Measurements from ENCODE around the gene E2F6. TPM values are rescaled to one million over a fixed set of nuclear protein-coding genes. Genes with fewer than 3 reads are reported as not detected.
A peak's percentile ranks its signal among the peaks of the same experiment; 100 is the strongest.

Gene E2F6
- total and polyA plus RNA-seq, 9 of the 15 experiments (the other 6 are each of a cell fraction or from before 2014, with no cell fraction given), result 13.6 to 33.9 (median 26.1) TPM

- FAIRE-seq, result no peak
- H2AFZ ChIP-seq (ENCODE audit: low read depth, low read length), result no peak overlapping the region
- peaks cover 0 to 12% of the 10 kb centered on the region in 2 experiments; a peak in 2 of 5 replicates for H3K4me1 ChIP-seq (replicated peaks in 1 of 2; ENCODE audit: control insufficient read depth in 2 of 2, insufficient read depth in 2 of 2, low read length in 2 of 2)
- 95% methylated on average over 6 of the region's 6 CpGs for WGBS (ENCODE audit: insufficient coverage, low coverage, missing lambda C conversion rate)
- no peaks in the 10 kb centered on the region for H3K9me3 ChIP-seq (replicated peaks; ENCODE audit: control insufficient read depth, insufficient read depth, low read depth, low read length)
- BruUV-seq (replicated peaks), result no TSS peak
- H4K20me1 ChIP-seq (replicated peaks; ENCODE audit: control insufficient read depth, insufficient read depth, low read length), result peaks cover 5% of the 10 kb centered on the region; the same call in 1 of the 2 replicates
- DNase-seq (ENCODE audit: extremely low read depth in 1 of 4, low spot score in 3 of 4), result no peak
- no peak for ATAC-seq
- TF ChIP-seq PBX2 (CRISPR knock-in tag; IDR thresholded peaks at IDR 0.05; ENCODE audit: low read depth) (no peak), PBX2 (tag; conservative IDR thresholded peaks at IDR 0.05; ENCODE audit: low read depth) (no peak), CEBPB (tag; IDR thresholded peaks at IDR 0.05) (peak; percentile 46; the same call in 1 of the 2 replicates), GTF2B (IDR thresholded peaks at IDR 0.05; ENCODE audit: extremely low read depth, insufficient read length) (no peak)
- H3K27ac ChIP-seq (ENCODE audit: extremely low read depth, low read depth, low read length), result no peak overlapping the region
- ChIA-PET POLR2A (no interaction called here), CTCF (ENCODE audit: low intra/inter-chr PET ratio) (no interaction called here)
- no peak overlapping the region for H3K4me3 ChIP-seq
- peaks cover 87% of the 10 kb centered on the region for H3K36me3 ChIP-seq (ENCODE audit: control insufficient read depth, insufficient read depth, low read length)
- no peak overlapping the region for H3K4me2 ChIP-seq (ENCODE audit: insufficient read depth, low read length)
- no peak overlapping the region for H3K9ac ChIP-seq (ENCODE audit: insufficient read depth in 1 of 2, low read depth in 2 of 2, low read length in 2 of 2)
- peaks cover 50% of the 10 kb centered on the region for H3K79me2 ChIP-seq (ENCODE audit: control insufficient read depth, insufficient read depth, low read length)
- in situ Hi-C loops (cut with MboI) (no loop called here), intact Hi-C loops (cut with micrococcal nuclease) (no loop called here)
- H3K27me3 ChIP-seq (ENCODE audit: control insufficient read depth in 2 of 2, insufficient read depth in 2 of 2, low read length in 2 of 2), result no peaks in the 10 kb centered on the region
- no peaks in the 10 kb centered on the region for H3K9me1 ChIP-seq (ENCODE audit: control insufficient read depth, insufficient read depth, low read length)
These were observed 11.1 kb downstream of the E2F6 start for GRCh38 chr2:11454824-11455223.

All from K562 (cell line).